Measurements from ENCODE around the gene ABHD17A. TPM values are rescaled to one million over a fixed set of nuclear protein-coding genes. Genes with fewer than 3 reads are reported as not detected.
A peak's percentile ranks its signal among the peaks of the same experiment; 100 is the strongest.

ABHD17A gene
- total and polyA plus RNA-seq, 2 of the 8 experiments (the other 6 are each of a cell fraction or from before 2014, with no cell fraction given), result 41.2 to 87.4 TPM

DNA sequence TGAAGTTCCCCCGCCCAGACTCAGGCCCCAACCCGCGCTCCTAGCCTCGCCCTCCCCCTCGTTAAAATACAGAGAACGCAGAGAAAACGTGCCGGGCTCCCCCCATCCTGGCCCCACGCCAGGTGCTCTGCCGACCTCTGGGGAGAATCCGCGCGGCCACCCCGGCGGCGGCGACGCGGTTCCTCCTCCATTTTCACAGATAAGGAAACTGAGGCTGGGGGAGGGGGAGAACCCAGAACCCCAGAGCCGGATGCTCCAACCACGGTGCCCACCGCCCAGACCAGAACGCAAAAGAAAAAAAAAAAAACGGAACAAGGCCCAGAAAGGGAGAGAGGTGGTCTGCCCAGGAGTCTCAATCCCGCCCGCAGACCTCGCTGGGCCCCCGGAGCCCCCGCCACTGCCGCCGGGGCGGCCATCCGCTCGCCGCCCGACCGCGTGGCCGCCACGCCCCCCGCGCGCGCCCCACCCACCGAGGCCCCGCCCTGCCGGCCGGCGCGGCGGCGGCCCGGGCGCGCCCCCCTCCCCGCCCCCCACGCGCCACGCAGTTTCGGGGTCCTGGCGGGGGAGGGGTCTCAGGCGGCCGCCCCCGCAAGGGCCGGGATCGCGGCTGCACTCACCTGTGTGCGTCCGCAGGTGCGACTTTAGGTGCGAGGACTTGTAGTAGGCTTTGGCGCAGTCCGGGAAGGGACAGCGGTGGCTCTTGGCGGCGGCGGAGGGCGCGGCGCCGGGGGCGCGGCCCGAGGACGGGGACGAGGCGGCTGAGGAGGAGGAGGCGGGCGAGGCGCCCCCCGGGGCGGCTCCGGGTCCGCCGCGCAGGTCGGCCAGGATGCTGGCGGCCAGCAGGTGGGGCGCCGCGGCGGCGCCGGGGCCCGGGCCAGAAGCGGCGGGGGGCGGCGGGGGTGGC, 22.6 kb downstream of the ABHD17A start:
- Histone ChIP-seq H3K56ac (replicated peaks; ENCODE audit: insufficient read length, low read depth, low read length) (peak overlapping the region; percentile 30), H3K4me1 (replicated peaks in 1 of 4; ENCODE audit: control insufficient read depth in 3 of 4, insufficient read depth in 4 of 4, low read length in 3 of 4) (peaks cover 0 to 47% (median 33%) of the 10 kb centered on the region in 4 experiments; a peak in 6 of 7 replicates), H3K9ac (replicated peaks in 1 of 4; ENCODE audit: extremely low read depth in 1 of 4, low read depth in 3 of 4, low read length in 3 of 4) (peak overlapping the region in 3 of 4 experiments; percentile 25 to 91 (median 53); a peak in 3 of 7 replicates), H3K36me3 (ENCODE audit: control insufficient read depth in 2 of 4, insufficient read depth in 4 of 4, low read length in 3 of 4) (no peaks in the 10 kb centered on the region), H4K91ac (replicated peaks; ENCODE audit: insufficient read length, low read length) (no peak overlapping the region), H3K9me3 (ENCODE audit: insufficient read depth in 2 of 2, low read depth in 1 of 2, low read length in 1 of 2) (no peaks in the 10 kb centered on the region), H2AK5ac (ENCODE audit: low read depth, low read length) (no peak overlapping the region), H2AFZ (ENCODE audit: low read length) (no peak overlapping the region), H2BK5ac (ENCODE audit: low read depth, low read length) (no peak overlapping the region; the same call in 1 of the 2 replicates), H3K27ac (ENCODE audit: low read depth, low read length) (no peak overlapping the region), H3K27me3 (replicated peaks in 1 of 4; ENCODE audit: control insufficient read depth in 3 of 4, extremely low read depth in 1 of 4, insufficient read depth in 3 of 4, low read length in 3 of 4) (peaks cover 0 to 15% (median 6%) of the 10 kb centered on the region in 4 experiments; a peak in 5 of 7 replicates), H4K8ac (ENCODE audit: extremely low read depth, insufficient read depth, low read length) (peak overlapping the region; percentile 89; the same call in 1 of the 2 replicates), H3K18ac (ENCODE audit: extremely low read depth, low read length) (peak overlapping the region; percentile 68; the same call in 1 of the 2 replicates), H3K79me2 (ENCODE audit: control insufficient read depth in 1 of 2, insufficient read depth in 2 of 2, low read length in 2 of 2) (peaks cover 18 to 49% of the 10 kb centered on the region in 2 experiments; a peak in 3 of 4 replicates), H2BK15ac (ENCODE audit: low read length) (peak overlapping the region; percentile 88; the same call in 1 of the 2 replicates), H3K79me1 (ENCODE audit: low read depth, low read length) (peaks cover 16% of the 10 kb centered on the region), H3K14ac (ENCODE audit: insufficient read length) (no peak overlapping the region), H3K23me2 (ENCODE audit: low read depth, low read length) (peaks cover 6% of the 10 kb centered on the region; the same call in 1 of the 2 replicates), H2BK12ac (ENCODE audit: low read depth, low read length) (no peak overlapping the region), H3K4me3 (ENCODE audit: extremely low read depth in 1 of 4, insufficient read depth in 2 of 4, low read depth in 3 of 4, low read length in 4 of 4) (peak overlapping the region; percentile 66 to 84 (median 78)), H4K20me1 (replicated peaks in 1 of 2; ENCODE audit: control insufficient read depth in 1 of 2, insufficient read depth in 2 of 2, low read length in 2 of 2) (peaks cover 31 to 46% of the 10 kb centered on the region in 2 experiments), H3K4ac (replicated peaks; ENCODE audit: insufficient read length, low read depth, low read length) (peak overlapping the region; percentile 53), H3K23ac (ENCODE audit: insufficient read length) (no peak overlapping the region), H2BK20ac (ENCODE audit: low read length) (no peak overlapping the region), H3K4me2 (ENCODE audit: insufficient read depth in 1 of 2, low read depth in 2 of 2, low read length in 2 of 2) (peak overlapping the region; percentile 89 to 90), H2BK120ac (replicated peaks; ENCODE audit: low read depth, low read length) (no peak overlapping the region), H4K5ac (ENCODE audit: insufficient read length, low read depth, low read length) (peak overlapping the region; percentile 44)
- ChIA-PET CTCF (ENCODE audit: partially characterized antibody) (no interaction called here), POLR2A (ENCODE audit: partially characterized antibody) (no interaction called here)
- WGBS, 2 experiments (ENCODE audit: extremely low coverage in 1 of 2, insufficient coverage in 1 of 2, insufficient read length in 1 of 2, insufficient replicate concordance in 2 of 2, low coverage in 1 of 2, low lambda C conversion rate in 2 of 2, missing lambda C conversion rate in 1 of 2), result 1% methylated on average over 47 of the region's 109 CpGs; no CpG with 5 or more reads in 1 of the 2 experiments
- FAIRE-seq (no peak), DNase-seq (ENCODE audit: low read depth in 1 of 2, low spot score in 2 of 2) (peak in 1 of 2 experiments; percentile 73)
